ENCODE data around the gene MACIR. TPM values are rescaled to one million over a fixed set of nuclear protein-coding genes. Genes with fewer than 3 reads are reported as not detected.

The MACIR gene
- total and polyA plus RNA-seq, 8 donors, result 1.2 to 39.7 (median 15.5) TPM

DNA sequence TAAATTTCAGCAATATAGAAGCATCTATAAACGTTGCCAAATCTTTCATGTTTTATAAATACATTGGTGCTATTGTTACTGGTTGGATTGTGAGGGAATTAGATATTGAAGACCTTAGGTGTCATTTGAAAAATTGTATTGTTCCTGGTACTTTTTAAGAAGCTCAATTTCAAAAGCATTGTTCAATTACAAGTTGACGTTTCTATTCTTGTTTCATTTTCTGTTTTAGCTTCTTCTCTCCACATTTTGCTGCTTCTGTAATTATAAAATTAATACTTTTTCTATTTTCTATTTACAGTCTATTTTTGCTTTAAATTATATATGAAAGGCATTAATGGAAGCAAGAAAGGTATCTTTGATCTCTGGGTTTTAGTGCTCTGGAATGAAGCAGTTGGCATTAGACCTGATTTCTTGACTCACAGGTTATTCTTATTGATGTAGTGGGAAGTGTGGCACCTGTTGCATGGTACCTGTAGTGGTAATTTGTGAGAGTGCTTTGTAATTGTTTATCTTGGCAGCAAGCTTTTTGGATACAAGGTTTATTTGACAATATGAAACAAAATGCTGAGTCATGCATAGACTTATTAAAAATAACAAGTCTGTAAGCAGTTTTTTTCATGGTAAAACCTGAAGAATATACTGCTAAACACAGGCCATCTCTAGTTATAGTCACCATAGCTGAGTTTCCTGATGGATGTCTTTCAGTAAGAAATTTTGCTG lies 13.2 kb downstream of the MACIR start:
- Histone ChIP-seq H3K9me3 (no peaks in the 10 kb centered on the region), H3K4me1 (peaks cover 0 to 40% (median 10%) of the 10 kb centered on the region in 4 donors), H3K27ac (peak overlapping the region in 1 of 5 donors; percentile 30), H3K4me3 (no peak overlapping the region), H3K36me3 (peaks cover 11 to 23% (median 14%) of the 10 kb centered on the region in 4 donors), H3K27me3 (no peaks in the 10 kb centered on the region)
- intact Hi-C loops (cut with DNase I; ENCODE audit: low total_unique reads), result no loop called here
- DNase-seq, result peak in 1 of 2 donors; percentile 58
- no peak for TF ChIP-seq POLR2A (IDR thresholded peaks at IDR 0.05)
- TF ChIP-seq EP300 (IDR thresholded peaks at IDR 0.05), result no peak
- TF ChIP-seq, protein P1, sequence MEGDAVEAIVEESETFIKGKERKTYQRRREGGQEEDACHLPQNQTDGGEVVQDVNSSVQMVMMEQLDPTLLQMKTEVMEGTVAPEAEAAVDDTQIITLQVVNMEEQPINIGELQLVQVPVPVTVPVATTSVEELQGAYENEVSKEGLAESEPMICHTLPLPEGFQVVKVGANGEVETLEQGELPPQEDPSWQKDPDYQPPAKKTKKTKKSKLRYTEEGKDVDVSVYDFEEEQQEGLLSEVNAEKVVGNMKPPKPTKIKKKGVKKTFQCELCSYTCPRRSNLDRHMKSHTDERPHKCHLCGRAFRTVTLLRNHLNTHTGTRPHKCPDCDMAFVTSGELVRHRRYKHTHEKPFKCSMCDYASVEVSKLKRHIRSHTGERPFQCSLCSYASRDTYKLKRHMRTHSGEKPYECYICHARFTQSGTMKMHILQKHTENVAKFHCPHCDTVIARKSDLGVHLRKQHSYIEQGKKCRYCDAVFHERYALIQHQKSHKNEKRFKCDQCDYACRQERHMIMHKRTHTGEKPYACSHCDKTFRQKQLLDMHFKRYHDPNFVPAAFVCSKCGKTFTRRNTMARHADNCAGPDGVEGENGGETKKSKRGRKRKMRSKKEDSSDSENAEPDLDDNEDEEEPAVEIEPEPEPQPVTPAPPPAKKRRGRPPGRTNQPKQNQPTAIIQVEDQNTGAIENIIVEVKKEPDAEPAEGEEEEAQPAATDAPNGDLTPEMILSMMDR (IDR thresholded peaks at IDR 0.05), result no peak
- TF ChIP-seq POLR2AphosphoS5 (IDR thresholded peaks at IDR 0.05), result peak in 1 of 3 donors; percentile 19
- 43 to 66% (median 55%) methylated on average over 2 of the region's 2 CpGs for WGBS, 5 donors

DNA sequence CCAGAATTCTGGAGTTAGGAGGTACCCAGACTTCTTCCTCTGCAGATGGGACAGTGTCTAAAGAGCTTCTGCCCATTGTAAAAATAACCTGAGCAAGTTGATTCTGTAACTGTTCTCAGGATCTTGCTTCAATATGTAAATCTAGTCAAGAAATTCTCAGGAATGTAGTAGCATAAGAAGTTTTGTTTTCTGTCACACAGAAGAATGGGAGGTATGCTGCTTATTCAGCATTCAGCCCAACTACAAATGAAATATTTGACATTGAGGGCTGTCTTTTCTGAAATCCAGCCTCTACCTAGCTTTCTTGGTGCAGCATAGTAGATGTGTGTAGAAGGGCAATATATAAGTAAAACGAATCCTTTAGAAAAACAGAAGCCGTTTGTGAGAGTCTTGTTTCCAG lies 13.8 kb downstream of the MACIR start:
- Histone ChIP-seq H3K27ac (peak overlapping the region in 1 of 5 donors; percentile 30), H3K9me3 (no peaks in the 10 kb centered on the region), H3K4me3 (no peak overlapping the region), H3K36me3 (peaks cover 11 to 27% (median 14%) of the 10 kb centered on the region in 4 donors), H3K4me1 (peaks cover 0 to 36% (median 10%) of the 10 kb centered on the region in 4 donors), H3K27me3 (no peaks in the 10 kb centered on the region)
- no peak for DNase-seq
- TF ChIP-seq, protein P1 (IDR thresholded peaks at IDR 0.05), result no peak
- TF ChIP-seq POLR2AphosphoS5 (IDR thresholded peaks at IDR 0.05) (no peak), EP300 (IDR thresholded peaks at IDR 0.05) (no peak), POLR2A (IDR thresholded peaks at IDR 0.05) (no peak)
- intact Hi-C loops (cut with DNase I; ENCODE audit: low total_unique reads), result no loop called here
- WGBS, 5 donors, result 82 to 92% (median 88%) methylated on average over 2 of the region's 2 CpGs

DNA sequence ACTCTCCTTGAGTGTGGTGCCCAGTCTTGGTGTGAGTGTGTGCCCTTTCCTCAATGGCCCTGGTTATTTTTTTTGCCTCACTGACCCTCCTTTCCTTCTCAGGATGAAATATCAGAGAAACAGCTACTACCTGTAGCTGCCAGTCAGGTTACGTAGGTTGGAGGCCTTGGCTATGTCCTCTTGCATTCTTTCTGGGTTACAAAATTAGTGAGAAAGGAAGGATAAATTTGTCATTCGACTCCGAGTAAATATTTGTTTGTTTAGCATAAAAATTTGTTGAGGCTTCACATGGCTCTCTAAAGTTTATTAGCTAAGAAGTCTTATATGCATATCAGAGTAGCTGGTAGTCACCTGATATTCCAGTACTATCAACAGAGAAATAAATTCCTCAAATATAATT lies 15.4 kb downstream of the MACIR start:
- TF ChIP-seq, protein P1 (IDR thresholded peaks at IDR 0.05), result no peak
- no peak for TF ChIP-seq POLR2AphosphoS5 (IDR thresholded peaks at IDR 0.05)
- no peak for TF ChIP-seq POLR2A (IDR thresholded peaks at IDR 0.05)
- TF ChIP-seq EP300 (IDR thresholded peaks at IDR 0.05), result no peak
- no peak overlapping the region for H3K4me3 ChIP-seq
- no peak for DNase-seq
- no peaks in the 10 kb centered on the region for H3K9me3 ChIP-seq
- WGBS, 5 donors, result 90 to 98% (median 94%) methylated on average over 3 of the region's 3 CpGs
- peaks cover 11 to 18% (median 14%) of the 10 kb centered on the region in 4 donors for H3K36me3 ChIP-seq
- no peak overlapping the region for H3K27ac ChIP-seq
- intact Hi-C loops (cut with DNase I; ENCODE audit: low total_unique reads), result no loop called here
- peaks cover 0 to 34% (median 10%) of the 10 kb centered on the region in 4 donors for H3K4me1 ChIP-seq
- no peaks in the 10 kb centered on the region for H3K27me3 ChIP-seq

DNA sequence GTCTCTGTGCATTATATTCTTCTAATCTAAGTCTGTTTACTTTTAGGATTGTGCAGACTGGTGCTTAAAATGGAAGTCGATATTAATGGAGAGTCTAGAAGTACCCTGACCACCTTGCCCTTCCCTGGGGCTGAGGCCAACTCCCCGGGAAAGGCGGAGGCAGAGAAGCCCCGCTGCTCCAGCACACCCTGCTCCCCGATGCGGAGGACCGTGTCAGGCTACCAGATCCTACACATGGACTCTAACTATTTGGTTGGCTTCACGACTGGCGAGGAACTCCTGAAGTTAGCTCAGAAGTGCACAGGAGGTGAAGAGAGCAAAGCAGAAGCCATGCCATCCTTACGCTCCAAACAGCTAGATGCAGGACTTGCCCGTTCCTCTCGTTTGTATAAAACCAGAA lies 17.3 kb downstream of the MACIR start:
- TF ChIP-seq POLR2A (IDR thresholded peaks at IDR 0.05) (no peak), EP300 (IDR thresholded peaks at IDR 0.05) (no peak), POLR2AphosphoS5 (IDR thresholded peaks at IDR 0.05) (no peak)
- TF ChIP-seq, protein P1 (IDR thresholded peaks at IDR 0.05), result no peak
- intact Hi-C loops (cut with DNase I; ENCODE audit: low total_unique reads), result no loop called here
- Histone ChIP-seq H3K27ac (no peak overlapping the region), H3K36me3 (peaks cover 11 to 23% (median 14%) of the 10 kb centered on the region in 4 donors), H3K4me1 (peaks cover 0 to 23% (median 10%) of the 10 kb centered on the region in 4 donors), H3K9me3 (no peaks in the 10 kb centered on the region), H3K4me3 (no peak overlapping the region), H3K27me3 (no peaks in the 10 kb centered on the region)
- 97 to 99% (median 98%) methylated on average over 10 to 12 of the region's 12 CpGs for WGBS, 5 donors
- DNase-seq, result no peak
